ENCODE measurements around the gene CRYZ. TPM values are rescaled to one million over a fixed set of nuclear protein-coding genes. Genes with fewer than 3 reads are reported as not detected.

CRYZ gene
- total and polyA plus RNA-seq, 2 donors (not counting 3 experiments of a cell fraction or from before 2014, with no cell fraction given): 24.5 to 32.7 TPM

DNA sequence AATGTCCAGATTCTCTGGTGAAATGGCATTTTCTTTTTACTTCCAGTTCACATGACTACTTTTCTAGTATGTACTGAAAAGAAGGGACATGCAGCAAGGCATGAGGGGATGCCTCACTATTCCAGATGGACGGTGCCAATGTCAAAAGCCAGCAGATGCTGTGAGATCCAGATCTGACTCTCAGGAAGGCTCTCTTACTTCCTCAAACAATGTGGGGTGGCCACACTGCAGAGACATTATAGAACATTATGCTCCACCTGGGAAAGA is 17.7 kb downstream of the CRYZ start:
- CTCF ChIA-PET: interaction anchor here (1.3 to 1.5 kb wide), 2 partner anchors 13 to 19 kb away, joined by 3 to 4 read pairs; no protein-coding TSS in a partner anchor
- no peak for DNase-seq (ENCODE audit: low read depth, low spot score)
- FAIRE-seq: no peak
- Histone ChIP-seq H3K9me3 (replicated peaks; ENCODE audit: control insufficient read depth, insufficient read depth, low read length) (no peaks in the 10 kb centered on the region), H3K79me2 (ENCODE audit: control insufficient read depth, insufficient read depth, low read length) (no peaks in the 10 kb centered on the region), H3K9ac (replicated peaks; ENCODE audit: extremely low read depth, insufficient read depth, low read length) (no peak overlapping the region), H4K20me1 (replicated peaks; ENCODE audit: control insufficient read depth, extremely low read depth, insufficient read depth, low read length) (no peaks in the 10 kb centered on the region), H3K4me3 (replicated peaks in 1 of 3; ENCODE audit: insufficient read depth in 1 of 3, low read depth in 1 of 3, low read length in 3 of 3) (no peak overlapping the region), H3K4me1 (ENCODE audit: control insufficient read depth, extremely low read depth, insufficient read depth, low read length) (peaks cover 6% of the 10 kb centered on the region), H3K4me2 (ENCODE audit: insufficient read depth, low read length) (no peak overlapping the region), H3K27me3 (ENCODE audit: control insufficient read depth in 2 of 2, insufficient read depth in 2 of 2, low read length in 2 of 2) (no peaks in the 10 kb centered on the region), H3K36me3 (ENCODE audit: control insufficient read depth in 2 of 2, extremely low read depth in 1 of 2, insufficient read depth in 2 of 2, low read length in 2 of 2) (peaks cover 0 to 6% of the 10 kb centered on the region in 2 experiments), H3K9me1 (replicated peaks; ENCODE audit: control insufficient read depth, extremely low read depth, insufficient read depth, low read length) (no peaks in the 10 kb centered on the region), H2AFZ (ENCODE audit: low read depth, low read length) (no peak overlapping the region), H3K27ac (ENCODE audit: insufficient read depth, low read depth, low read length) (no peak overlapping the region)
- no TSS peak for BruUV-seq (replicated peaks)
- TF ChIP-seq FOS (IDR thresholded peaks at IDR 0.05; ENCODE audit: borderline replicate concordance, insufficient read depth, low read length): no peak
- no peak for TF ChIP-seq POLR2A (IDR thresholded peaks at IDR 0.05; ENCODE audit: low read depth, low read length)
- no peak for TF ChIP-seq EZH2 (IDR thresholded peaks at IDR 0.05; ENCODE audit: borderline replicate concordance, low read depth, low read length, severe bottlenecking)
- TF ChIP-seq POLR2AphosphoS5 (IDR thresholded peaks at IDR 0.05; ENCODE audit: insufficient read depth, low read depth, low read length): no peak
- TF ChIP-seq, protein P1, sequence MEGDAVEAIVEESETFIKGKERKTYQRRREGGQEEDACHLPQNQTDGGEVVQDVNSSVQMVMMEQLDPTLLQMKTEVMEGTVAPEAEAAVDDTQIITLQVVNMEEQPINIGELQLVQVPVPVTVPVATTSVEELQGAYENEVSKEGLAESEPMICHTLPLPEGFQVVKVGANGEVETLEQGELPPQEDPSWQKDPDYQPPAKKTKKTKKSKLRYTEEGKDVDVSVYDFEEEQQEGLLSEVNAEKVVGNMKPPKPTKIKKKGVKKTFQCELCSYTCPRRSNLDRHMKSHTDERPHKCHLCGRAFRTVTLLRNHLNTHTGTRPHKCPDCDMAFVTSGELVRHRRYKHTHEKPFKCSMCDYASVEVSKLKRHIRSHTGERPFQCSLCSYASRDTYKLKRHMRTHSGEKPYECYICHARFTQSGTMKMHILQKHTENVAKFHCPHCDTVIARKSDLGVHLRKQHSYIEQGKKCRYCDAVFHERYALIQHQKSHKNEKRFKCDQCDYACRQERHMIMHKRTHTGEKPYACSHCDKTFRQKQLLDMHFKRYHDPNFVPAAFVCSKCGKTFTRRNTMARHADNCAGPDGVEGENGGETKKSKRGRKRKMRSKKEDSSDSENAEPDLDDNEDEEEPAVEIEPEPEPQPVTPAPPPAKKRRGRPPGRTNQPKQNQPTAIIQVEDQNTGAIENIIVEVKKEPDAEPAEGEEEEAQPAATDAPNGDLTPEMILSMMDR (IDR thresholded peaks at IDR 0.05; ENCODE audit: extremely low read depth in 1 of 2, insufficient read depth in 1 of 2, low read depth in 1 of 2, low read length in 2 of 2): no peak
- TF ChIP-seq GATA2 (IDR thresholded peaks at IDR 0.05; ENCODE audit: insufficient read depth, insufficient read length, low read depth, low read length): no peak
- dilution Hi-C loops (cut with MboI; ENCODE audit: extremely low pct_ligation_motif_present, low sequenced_read_pairs) (no loop called here), intact Hi-C loops (cut with micrococcal nuclease) (no loop called here)
- POLR2A ChIA-PET: no interaction called here

Measured in endothelial cell of umbilical vein (primary cell).